A673 (cell line): ENCODE results near the gene IBSP. TPM values are rescaled to one million over a fixed set of nuclear protein-coding genes. Genes with fewer than 3 reads are reported as not detected.

ENCODE experiments used
- BruUV-seq: library from RNA; stranded (reverse); fragments of 400-500 nt; replicated peaks from 2 replicates; lab custom pipeline; 2021; lab: Mats Ljungman, UMichigan
- CTCF ChIA-PET: fragments of 300-600 bp; sonication (Branson Sonifier 250); formaldehyde crosslinking; loops from one replicate; lab custom pipeline; 2022; ENCODE audit warnings: antibody characterized with exemption; lab: Charles Lee
- POLR2A ChIA-PET: fragments of 300-600 bp; sonication (Branson Sonifier 250); formaldehyde crosslinking; loops from one replicate; lab custom pipeline; 2022; ENCODE audit warnings: antibody characterized with exemption; ENCODE audit not compliant: low non-redundant PET; lab: Charles Lee
- DNase-seq: peaks from one replicate; pipeline ENCODE4 v3.0.0-alpha.2; 2015; ENCODE audit warnings: low spot score
- H3K27ac ChIP-seq: fragments of 200-600 bp; sonication (generic); 2 replicates; pipeline ENCODE4 v1.5.1; 2016; ENCODE audit warnings: mixed run types, low read depth, mild to moderate bottlenecking, mixed read lengths, antibody characterized with exemption, low read length; ENCODE audit not compliant: poor library complexity, severe bottlenecking
- H3K27me3 ChIP-seq: fragments of 200-600 bp; sonication (generic); replicated peaks from 2 replicates; pipeline ENCODE4 v1.6.1; 2017; ENCODE audit warnings: mixed run types, low read depth, mild to moderate bottlenecking, mixed read lengths, antibody characterized with exemption, low read length; ENCODE audit not compliant: insufficient read depth, poor library complexity
- H3K36me3 ChIP-seq: fragments of 200-600 bp; sonication (generic); 2 replicates; pipeline ENCODE4 v1.6.1; 2016; ENCODE audit warnings: mixed run types, mild to moderate bottlenecking, mixed read lengths, antibody characterized with exemption, low read length; ENCODE audit not compliant: insufficient read depth, poor library complexity, severe bottlenecking
- H3K4me1 ChIP-seq: fragments of 200-600 bp; sonication (generic); 2 replicates; pipeline ENCODE4 v1.6.1; 2017; ENCODE audit warnings: mixed run types, mild to moderate bottlenecking, mixed read lengths, antibody characterized with exemption, low read length; ENCODE audit not compliant: insufficient read depth, poor library complexity, severe bottlenecking
- H3K4me3 ChIP-seq: fragments of 200-600 bp; sonication (generic); 2 replicates; pipeline ENCODE4 v1.5.1; 2016; ENCODE audit warnings: low read depth, mixed run types, mild to moderate bottlenecking, mixed read lengths, low read length; ENCODE audit not compliant: poor library complexity, severe bottlenecking
- H3K9me3 ChIP-seq: fragments of 200-600 bp; sonication (generic); 2 replicates; pipeline ENCODE4 v1.6.1; 2016; ENCODE audit warnings: mixed run types, low read depth, mild to moderate bottlenecking, mixed read lengths, antibody characterized with exemption, low read length; ENCODE audit not compliant: poor library complexity, severe bottlenecking
- EZH2 ChIP-seq: fragments of 200-600 bp; sonication (generic); IDR thresholded peaks from 2 replicates; pipeline ENCODE4 v1.6.1; 2017; ENCODE audit warnings: borderline replicate concordance, low read depth, mild to moderate bottlenecking, mixed read lengths, antibody characterized with exemption, low read length; ENCODE audit not compliant: poor library complexity, severe bottlenecking
- intact Hi-C: fragments of 100-400 bp; cut with micrococcal nuclease; formaldehyde crosslinking; loops from one replicate; pipeline ENCODE4 v1.10.0; 2022; ENCODE audit not compliant: unreplicated experiment
- total RNA-seq: library from RNA; stranded (reverse); gene quantifications from 2 replicates; pipeline ENCODE4 v1.2.3, GENCODE V29; 2021
- TF ChIP-seq, protein P1 (sequence below): fragments of 300-800, 200-600 bp; sonication (generic); conservative IDR thresholded peaks from 2 replicates; pipeline ENCODE4 v1.5.1; 2017; ENCODE audit warnings: low read depth, mild to moderate bottlenecking, antibody characterized with exemption, low read length, moderate library complexity, mixed read lengths

The IBSP gene
- total RNA-seq, 1 experiment from 2014 or later, result not detected

DNA sequence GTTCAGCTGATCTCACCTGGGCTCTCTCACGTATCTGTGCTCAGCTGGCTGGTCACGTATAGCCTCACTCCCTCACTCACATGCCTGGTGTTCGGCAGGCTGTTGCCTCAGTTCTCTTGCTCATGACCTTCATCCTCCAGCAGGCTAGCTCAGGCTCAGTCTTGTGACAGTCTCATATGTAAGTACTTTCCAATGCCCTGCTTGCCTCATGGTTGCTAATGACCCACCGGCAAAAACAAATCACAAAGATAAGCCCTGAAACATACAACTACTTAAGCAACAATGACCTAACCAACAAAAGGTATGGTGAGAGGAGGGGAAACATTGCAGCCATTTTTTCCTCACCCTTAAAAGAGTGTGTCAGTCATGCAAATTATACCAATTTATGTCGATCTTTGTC lies 58.4 kb downstream of the IBSP start:
- intact Hi-C loops, result loop anchor here (10.0 kb wide), 1 partner anchor 657 kb away; no protein-coding TSS in a partner anchor
- POLR2A ChIA-PET, result no interaction called here
- TF ChIP-seq EZH2, result no peak
- TF ChIP-seq, protein P1, sequence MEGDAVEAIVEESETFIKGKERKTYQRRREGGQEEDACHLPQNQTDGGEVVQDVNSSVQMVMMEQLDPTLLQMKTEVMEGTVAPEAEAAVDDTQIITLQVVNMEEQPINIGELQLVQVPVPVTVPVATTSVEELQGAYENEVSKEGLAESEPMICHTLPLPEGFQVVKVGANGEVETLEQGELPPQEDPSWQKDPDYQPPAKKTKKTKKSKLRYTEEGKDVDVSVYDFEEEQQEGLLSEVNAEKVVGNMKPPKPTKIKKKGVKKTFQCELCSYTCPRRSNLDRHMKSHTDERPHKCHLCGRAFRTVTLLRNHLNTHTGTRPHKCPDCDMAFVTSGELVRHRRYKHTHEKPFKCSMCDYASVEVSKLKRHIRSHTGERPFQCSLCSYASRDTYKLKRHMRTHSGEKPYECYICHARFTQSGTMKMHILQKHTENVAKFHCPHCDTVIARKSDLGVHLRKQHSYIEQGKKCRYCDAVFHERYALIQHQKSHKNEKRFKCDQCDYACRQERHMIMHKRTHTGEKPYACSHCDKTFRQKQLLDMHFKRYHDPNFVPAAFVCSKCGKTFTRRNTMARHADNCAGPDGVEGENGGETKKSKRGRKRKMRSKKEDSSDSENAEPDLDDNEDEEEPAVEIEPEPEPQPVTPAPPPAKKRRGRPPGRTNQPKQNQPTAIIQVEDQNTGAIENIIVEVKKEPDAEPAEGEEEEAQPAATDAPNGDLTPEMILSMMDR, result no peak

More for the DNA sequence above, 58.4 kb downstream of the IBSP start:
- H3K36me3 ChIP-seq, result no peaks in the 10 kb centered on the region
- no peak for DNase-seq
- CTCF ChIA-PET, result no interaction called here
- no peaks in the 10 kb centered on the region for H3K4me1 ChIP-seq
- H3K27me3 ChIP-seq, result no peaks in the 10 kb centered on the region
- no peak overlapping the region for H3K4me3 ChIP-seq
- no peak overlapping the region for H3K27ac ChIP-seq
- BruUV-seq, result no TSS peak
- no peaks in the 10 kb centered on the region for H3K9me3 ChIP-seq

Other genes with a start within 250 kb of the IBSP start
- not detected in 2 replicates for gene DSPP, start 191.0 kb upstream of the IBSP start, total RNA-seq
- gene DMP1, start 149.3 kb upstream of the IBSP start, total RNA-seq, result not detected in 2 replicates
- gene MEPE, start 33.4 kb downstream of the IBSP start, total RNA-seq, result not detected in 2 replicates
- 0.87 and 0.99 TPM in 2 replicates for gene SPP1, start 176.2 kb downstream of the IBSP start, total RNA-seq
- gene PKD2, start 208.1 kb downstream of the IBSP start, total RNA-seq, result 10.0 and 10.8 TPM in 2 replicates